ENCODE data around the gene LINGO1. TPM values are rescaled to one million over a fixed set of nuclear protein-coding genes. Genes with fewer than 3 reads are reported as not detected.
A peak's percentile ranks its signal among the peaks of the same experiment; 100 is the strongest.

LINGO1 gene
- total and polyA plus RNA-seq, 4 donors: 0.33 to 5.1 (median 0.88) TPM

DNA sequence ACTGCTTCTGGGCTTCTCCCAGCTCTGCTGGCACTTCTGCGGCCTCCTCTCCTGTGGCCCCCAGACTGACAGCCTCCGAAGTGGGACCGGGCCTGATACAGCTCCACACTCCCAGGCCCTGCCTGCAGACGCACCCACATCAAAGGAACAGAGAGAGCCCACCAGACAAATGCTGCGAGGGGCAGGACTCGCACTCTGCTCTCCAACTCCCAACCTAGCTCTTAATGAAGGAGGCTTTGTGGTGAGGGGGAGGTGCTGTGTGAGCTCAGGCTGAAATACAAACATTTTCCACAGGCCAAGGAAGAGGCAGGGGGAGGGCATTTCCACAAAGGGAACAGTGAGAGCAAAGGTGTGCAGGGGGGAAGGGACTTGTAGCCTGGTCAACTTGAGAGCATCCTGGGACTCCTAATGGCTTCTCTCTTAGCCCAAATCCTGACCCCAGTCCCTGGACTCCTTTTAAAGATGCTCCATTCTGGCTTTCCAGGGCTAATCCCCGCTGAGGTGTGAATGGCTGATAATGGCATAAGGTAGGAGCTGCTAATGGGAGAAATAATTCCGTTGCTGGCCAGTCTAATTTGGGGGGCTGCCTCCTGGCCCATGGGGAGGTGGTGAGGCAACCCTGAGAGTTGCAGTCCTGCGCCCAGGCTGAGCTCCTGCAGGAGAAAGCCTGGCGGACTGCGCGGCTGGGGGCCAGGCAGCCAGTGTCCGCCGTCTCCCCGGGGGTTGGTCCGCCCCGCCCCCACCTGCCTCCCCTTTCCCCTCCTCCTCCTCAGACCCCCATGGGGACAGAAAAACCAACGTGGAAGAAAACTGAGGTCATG is 9.6 kb downstream of the LINGO1 start:
- WGBS, 2 donors: 72 to 80% methylated on average over 18 of the region's 18 CpGs
- Histone ChIP-seq H3K27ac (ENCODE audit: low read depth in 1 of 2, low read length in 1 of 2) (no peak overlapping the region), H3K4me1 (ENCODE audit: control insufficient read depth in 5 of 5, insufficient read depth in 5 of 5, low read length in 5 of 5) (peaks cover 0 to 40% (median 4%) of the 10 kb centered on the region in 5 donors), H3K27me3 (ENCODE audit: control insufficient read depth in 3 of 3, insufficient read depth in 3 of 3, low read length in 2 of 3) (no peaks in the 10 kb centered on the region), H3K36me3 (ENCODE audit: control insufficient read depth in 4 of 4, insufficient read depth in 4 of 4, low read length in 4 of 4) (no peaks in the 10 kb centered on the region), H3K9ac (ENCODE audit: insufficient read depth in 1 of 2, low read length in 2 of 2) (no peak overlapping the region), H3K4me3 (no peak overlapping the region), H3K9me3 (ENCODE audit: control insufficient read depth in 4 of 4, insufficient read depth in 3 of 4, low read length in 3 of 4) (peaks cover 0 to 2% (median 0%) of the 10 kb centered on the region in 4 donors)
- ATAC-seq (ENCODE audit: insufficient read depth, low FRiP score) (no peak), DNase-seq (peak; percentile 47 to 62 (median 49))
- TF ChIP-seq, protein P1, sequence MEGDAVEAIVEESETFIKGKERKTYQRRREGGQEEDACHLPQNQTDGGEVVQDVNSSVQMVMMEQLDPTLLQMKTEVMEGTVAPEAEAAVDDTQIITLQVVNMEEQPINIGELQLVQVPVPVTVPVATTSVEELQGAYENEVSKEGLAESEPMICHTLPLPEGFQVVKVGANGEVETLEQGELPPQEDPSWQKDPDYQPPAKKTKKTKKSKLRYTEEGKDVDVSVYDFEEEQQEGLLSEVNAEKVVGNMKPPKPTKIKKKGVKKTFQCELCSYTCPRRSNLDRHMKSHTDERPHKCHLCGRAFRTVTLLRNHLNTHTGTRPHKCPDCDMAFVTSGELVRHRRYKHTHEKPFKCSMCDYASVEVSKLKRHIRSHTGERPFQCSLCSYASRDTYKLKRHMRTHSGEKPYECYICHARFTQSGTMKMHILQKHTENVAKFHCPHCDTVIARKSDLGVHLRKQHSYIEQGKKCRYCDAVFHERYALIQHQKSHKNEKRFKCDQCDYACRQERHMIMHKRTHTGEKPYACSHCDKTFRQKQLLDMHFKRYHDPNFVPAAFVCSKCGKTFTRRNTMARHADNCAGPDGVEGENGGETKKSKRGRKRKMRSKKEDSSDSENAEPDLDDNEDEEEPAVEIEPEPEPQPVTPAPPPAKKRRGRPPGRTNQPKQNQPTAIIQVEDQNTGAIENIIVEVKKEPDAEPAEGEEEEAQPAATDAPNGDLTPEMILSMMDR (IDR thresholded peaks at IDR 0.05; ENCODE audit: control extremely low read depth, extremely low read depth): no peak

GRCh38 chr15:77622209-77622933 is 10.3 kb downstream of the LINGO1 start:
- no peaks in the 10 kb centered on the region for H3K36me3 ChIP-seq (ENCODE audit: control insufficient read depth in 4 of 4, insufficient read depth in 4 of 4, low read length in 4 of 4)
- no peak overlapping the region for H3K9ac ChIP-seq (ENCODE audit: insufficient read depth in 1 of 2, low read length in 2 of 2)
- peak; percentile 45 to 65 (median 49) for DNase-seq
- no peaks in the 10 kb centered on the region for H3K9me3 ChIP-seq (ENCODE audit: control insufficient read depth in 4 of 4, insufficient read depth in 3 of 4, low read length in 3 of 4)
- TF ChIP-seq, protein P1 (IDR thresholded peaks at IDR 0.05; ENCODE audit: control extremely low read depth, extremely low read depth): no peak
- 55 to 65% methylated on average over 22 of the region's 22 CpGs for WGBS, 2 donors
- H3K27ac ChIP-seq (ENCODE audit: low read depth in 1 of 2, low read length in 1 of 2): no peak overlapping the region
- no peak overlapping the region for H3K4me3 ChIP-seq
- ATAC-seq (ENCODE audit: insufficient read depth, low FRiP score): no peak
- no peaks in the 10 kb centered on the region for H3K27me3 ChIP-seq (ENCODE audit: control insufficient read depth in 3 of 3, insufficient read depth in 3 of 3, low read length in 2 of 3)
- H3K4me1 ChIP-seq (ENCODE audit: control insufficient read depth in 5 of 5, insufficient read depth in 5 of 5, low read length in 5 of 5): peaks cover 0 to 40% (median 4%) of the 10 kb centered on the region in 5 donors

DNA sequence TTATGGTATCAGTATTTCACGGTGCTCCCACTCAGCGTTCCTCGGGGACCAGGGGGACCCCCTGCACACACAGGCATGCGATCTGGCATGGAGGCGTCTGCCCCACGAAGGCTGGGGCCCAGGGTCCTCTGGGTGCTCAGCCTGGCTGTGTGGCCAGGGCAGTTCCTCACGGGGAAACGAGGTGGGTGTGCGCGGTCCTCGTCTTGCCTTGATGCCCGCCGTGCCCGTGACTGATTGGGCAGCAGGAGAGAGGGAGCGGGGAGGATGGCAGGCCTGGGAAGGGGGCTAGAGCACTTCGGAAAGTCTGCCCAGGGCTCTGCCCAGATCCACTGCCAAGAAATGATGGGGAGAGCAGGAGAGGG is 10.9 kb downstream of the LINGO1 start:
- peaks cover 0 to 40% (median 4%) of the 10 kb centered on the region in 5 donors for H3K4me1 ChIP-seq (ENCODE audit: control insufficient read depth in 5 of 5, insufficient read depth in 5 of 5, low read length in 5 of 5)

More for the DNA sequence above, 10.9 kb downstream of the LINGO1 start:
- H3K27ac ChIP-seq (ENCODE audit: low read depth in 1 of 2, low read length in 1 of 2): no peak overlapping the region
- H3K4me3 ChIP-seq: no peak overlapping the region
- no peaks in the 10 kb centered on the region for H3K27me3 ChIP-seq (ENCODE audit: control insufficient read depth in 3 of 3, insufficient read depth in 3 of 3, low read length in 2 of 3)
- no peak for ATAC-seq (ENCODE audit: insufficient read depth, low FRiP score)
- H3K9me3 ChIP-seq (ENCODE audit: control insufficient read depth in 4 of 4, insufficient read depth in 3 of 4, low read length in 3 of 4): no peaks in the 10 kb centered on the region
- H3K9ac ChIP-seq (ENCODE audit: insufficient read depth in 1 of 2, low read length in 2 of 2): no peak overlapping the region
- H3K36me3 ChIP-seq (ENCODE audit: control insufficient read depth in 4 of 4, insufficient read depth in 4 of 4, low read length in 4 of 4): no peaks in the 10 kb centered on the region
- DNase-seq: no peak
- WGBS, 2 donors: 82 to 88% methylated on average over 16 of the region's 16 CpGs
- TF ChIP-seq, protein P1 (IDR thresholded peaks at IDR 0.05; ENCODE audit: control extremely low read depth, extremely low read depth): no peak
